ENCODE measurements around the gene UBE2D1.
"Not testable (repeated sequence)": the region's sequence is repeated elsewhere in the genome, so short reads cannot be mapped to it uniquely, and the experiment has no call there.

Gene UBE2D1

GRCh38 chr10:58384999-58385783, 50.4 kb downstream of the UBE2D1 start, which contains the start of gene TFAM:
TSS of gene TFAM (plus strand) at chr10:58385410. CDS start at chr10:58385548, 138 bp downstream.
- DNase-seq = peak; percentile 98

- peak; percentile 26 to 44 for DNase-seq
Measured at GRCh38 chr10:58385784-58386112, 50.9 kb downstream of the UBE2D1 start.

- no peak for DNase-seq
Measured at GRCh38 chr10:58389024-58389423, 54.2 kb downstream of the UBE2D1 start.

- no peak for DNase-seq
Measured at GRCh38 chr10:58393317-58393716, 58.5 kb downstream of the UBE2D1 start.

GRCh38 chr10:58394471-58394870, 59.7 kb downstream of the UBE2D1 start:
- DNase-seq = no peak

GRCh38 chr10:58396057-58396456, 61.3 kb downstream of the UBE2D1 start:
- DNase-seq = no peak

- no peak for DNase-seq
Measured at GRCh38 chr10:58397830-58398229, 63.0 kb downstream of the UBE2D1 start.

GRCh38 chr10:58399410-58399809, 64.6 kb downstream of the UBE2D1 start:
- no peak for DNase-seq

GRCh38 chr10:58400609-58401008, 65.8 kb downstream of the UBE2D1 start:
- no peak for DNase-seq

- DNase-seq = no peak
Measured at GRCh38 chr10:58404001-58404400, 69.2 kb downstream of the UBE2D1 start.

- DNase-seq = no peak
Measured at GRCh38 chr10:58409956-58410610, 75.3 kb downstream of the UBE2D1 start.

GRCh38 chr10:58412502-58412961, 77.7 kb downstream of the UBE2D1 start:
- no peak for DNase-seq

- DNase-seq = no peak
Measured at GRCh38 chr10:58414270-58415041, 79.7 kb downstream of the UBE2D1 start.

GRCh38 chr10:58415757-58416156, 81.0 kb downstream of the UBE2D1 start:
- DNase-seq = no peak

- not testable (repeated sequence) for DNase-seq
Measured at GRCh38 chr10:58417902-58418301, 83.1 kb downstream of the UBE2D1 start.

Data from activated CD4-positive, alpha-beta T cell treated with anti-CD3 and anti-CD28 coated beads, Interleukin-2, amount 50 U/mL, for 48 hours (primary cell).